ENCODE measurements around the gene GULP1. TPM values are rescaled to one million over a fixed set of nuclear protein-coding genes. Genes with fewer than 3 reads are reported as not detected.
"Not testable (repeated sequence)": the region's sequence is repeated elsewhere in the genome, so short reads cannot be mapped to it uniquely, and the experiment has no call there.

The GULP1 gene
- total RNA-seq, 1 donor from 2014 or later: 22.8 TPM

DNA sequence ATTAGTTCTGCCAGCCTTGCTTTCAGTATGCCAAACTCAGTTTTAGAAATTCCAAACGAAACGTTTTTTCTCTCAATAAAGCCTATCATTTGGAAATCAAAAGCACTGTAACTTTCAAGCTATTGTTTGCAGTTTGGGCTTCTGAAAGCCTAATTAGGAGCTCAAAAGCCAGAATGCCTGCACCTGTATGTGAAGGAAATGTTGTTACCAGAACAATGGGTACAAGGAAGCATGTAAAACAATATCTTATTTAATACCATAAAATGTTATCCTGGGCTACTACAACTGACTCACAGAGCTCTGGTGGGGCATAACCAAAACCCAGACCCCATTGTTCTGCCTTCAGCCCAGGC lies 12.6 kb upstream of the GULP1 start:
- Mint-ChIP-seq H3K9me3 (ENCODE audit: unreplicated experiment) (no peaks in the 10 kb centered on the region), H3K4me1 (ENCODE audit: unreplicated experiment) (peaks cover 7% of the 10 kb centered on the region), H3K4me3 (ENCODE audit: unreplicated experiment) (no peak overlapping the region), H3K27ac (ENCODE audit: unreplicated experiment) (peak overlapping the region; percentile 89), H3K27me3 (ENCODE audit: unreplicated experiment) (no peaks in the 10 kb centered on the region), H3K36me3 (ENCODE audit: low read depth, unreplicated experiment) (no peaks in the 10 kb centered on the region)
- TF ChIP-seq, protein P1, sequence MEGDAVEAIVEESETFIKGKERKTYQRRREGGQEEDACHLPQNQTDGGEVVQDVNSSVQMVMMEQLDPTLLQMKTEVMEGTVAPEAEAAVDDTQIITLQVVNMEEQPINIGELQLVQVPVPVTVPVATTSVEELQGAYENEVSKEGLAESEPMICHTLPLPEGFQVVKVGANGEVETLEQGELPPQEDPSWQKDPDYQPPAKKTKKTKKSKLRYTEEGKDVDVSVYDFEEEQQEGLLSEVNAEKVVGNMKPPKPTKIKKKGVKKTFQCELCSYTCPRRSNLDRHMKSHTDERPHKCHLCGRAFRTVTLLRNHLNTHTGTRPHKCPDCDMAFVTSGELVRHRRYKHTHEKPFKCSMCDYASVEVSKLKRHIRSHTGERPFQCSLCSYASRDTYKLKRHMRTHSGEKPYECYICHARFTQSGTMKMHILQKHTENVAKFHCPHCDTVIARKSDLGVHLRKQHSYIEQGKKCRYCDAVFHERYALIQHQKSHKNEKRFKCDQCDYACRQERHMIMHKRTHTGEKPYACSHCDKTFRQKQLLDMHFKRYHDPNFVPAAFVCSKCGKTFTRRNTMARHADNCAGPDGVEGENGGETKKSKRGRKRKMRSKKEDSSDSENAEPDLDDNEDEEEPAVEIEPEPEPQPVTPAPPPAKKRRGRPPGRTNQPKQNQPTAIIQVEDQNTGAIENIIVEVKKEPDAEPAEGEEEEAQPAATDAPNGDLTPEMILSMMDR (IDR thresholded peaks at IDR 0.05; ENCODE audit: unreplicated experiment): no peak
- no peak for DNase-seq (ENCODE audit: low spot score)

DNA sequence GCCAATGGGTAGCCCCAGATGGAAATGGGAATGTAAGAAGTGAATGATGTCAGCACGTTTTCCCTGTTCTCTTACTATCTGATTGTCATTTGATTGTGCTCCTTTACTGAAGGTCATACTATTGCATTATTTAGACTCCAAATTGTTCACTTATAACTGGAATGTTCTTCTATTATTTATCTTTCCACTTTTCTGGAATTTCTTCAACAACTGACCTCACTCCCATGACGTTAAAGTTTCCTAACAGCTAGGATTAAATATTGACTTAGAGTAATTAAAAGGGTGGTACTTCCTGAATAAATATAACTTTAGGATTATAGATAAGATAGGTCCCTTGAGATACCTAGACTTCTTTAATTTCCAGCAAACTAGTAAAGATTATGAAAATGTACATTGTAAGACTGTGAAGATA lies 10.9 kb upstream of the GULP1 start:
- H3K27ac Mint-ChIP-seq (ENCODE audit: unreplicated experiment): no peak overlapping the region
- H3K4me1 Mint-ChIP-seq (ENCODE audit: unreplicated experiment): peaks cover 8% of the 10 kb centered on the region

DNA sequence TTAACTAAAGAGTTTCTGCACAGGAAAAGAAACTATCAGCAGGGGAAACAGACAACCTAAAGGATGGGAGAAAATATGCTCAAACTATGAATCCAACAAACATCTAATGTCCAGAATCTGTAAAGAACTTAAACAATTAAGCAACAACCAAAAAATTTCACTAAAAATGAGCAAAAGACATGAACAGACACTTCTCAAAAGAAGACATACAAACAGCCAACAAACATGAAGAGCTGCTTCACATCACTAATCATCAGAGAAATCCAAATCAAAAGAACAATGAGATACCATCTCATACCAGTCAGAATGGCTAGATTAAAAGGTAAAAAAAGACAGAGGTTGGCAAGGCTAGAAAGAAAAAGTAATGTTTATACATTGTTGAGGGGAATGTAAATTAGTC lies 8.8 kb upstream of the GULP1 start:
- Mint-ChIP-seq H3K4me1 (ENCODE audit: unreplicated experiment) (peaks cover 19% of the 10 kb centered on the region), H3K4me3 (ENCODE audit: unreplicated experiment) (no peak overlapping the region), H3K27ac (ENCODE audit: unreplicated experiment) (no peak overlapping the region), H3K9me3 (ENCODE audit: unreplicated experiment) (no peaks in the 10 kb centered on the region), H3K27me3 (ENCODE audit: unreplicated experiment) (no peaks in the 10 kb centered on the region), H3K36me3 (ENCODE audit: low read depth, unreplicated experiment) (no peaks in the 10 kb centered on the region)
- TF ChIP-seq, protein P1 (IDR thresholded peaks at IDR 0.05; ENCODE audit: unreplicated experiment): no peak
- DNase-seq (ENCODE audit: low spot score): no peak

More for the DNA sequence above, 10.9 kb upstream of the GULP1 start:
- H3K36me3 Mint-ChIP-seq (ENCODE audit: low read depth, unreplicated experiment): no peaks in the 10 kb centered on the region
- no peak overlapping the region for H3K4me3 Mint-ChIP-seq (ENCODE audit: unreplicated experiment)
- no peaks in the 10 kb centered on the region for H3K9me3 Mint-ChIP-seq (ENCODE audit: unreplicated experiment)
- DNase-seq (ENCODE audit: low spot score): no peak
- TF ChIP-seq, protein P1 (IDR thresholded peaks at IDR 0.05; ENCODE audit: unreplicated experiment): no peak
- H3K27me3 Mint-ChIP-seq (ENCODE audit: unreplicated experiment): no peaks in the 10 kb centered on the region

DNA sequence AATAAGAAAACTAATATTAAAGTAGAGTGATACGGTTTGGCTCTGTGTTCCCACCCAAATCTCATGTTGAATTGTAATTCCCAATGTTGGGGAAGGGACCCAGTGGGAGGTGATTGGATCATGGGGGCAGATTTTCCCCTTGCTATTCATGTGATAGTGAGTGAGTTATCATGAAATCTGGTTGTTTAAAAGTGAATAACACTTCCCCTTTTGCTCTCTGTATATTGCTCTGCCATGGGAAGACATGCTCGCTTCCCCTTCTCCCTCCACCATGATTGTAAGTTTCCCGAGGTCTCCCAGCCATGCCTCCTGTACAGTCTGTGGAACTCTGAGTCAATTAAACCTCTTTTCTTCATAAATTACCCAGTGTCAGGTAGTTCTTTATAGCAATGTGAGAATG lies 7.4 kb upstream of the GULP1 start:
- DNase-seq (ENCODE audit: low spot score); H3K4me3 Mint-ChIP-seq (ENCODE audit: unreplicated experiment); H3K36me3 Mint-ChIP-seq (ENCODE audit: low read depth, unreplicated experiment); H3K9me3 Mint-ChIP-seq (ENCODE audit: unreplicated experiment); H3K27ac Mint-ChIP-seq (ENCODE audit: unreplicated experiment); H3K27me3 Mint-ChIP-seq (ENCODE audit: unreplicated experiment): not testable (repeated sequence)
- peaks cover 17% of the 10 kb centered on the region for H3K4me1 Mint-ChIP-seq (ENCODE audit: unreplicated experiment)

DNA sequence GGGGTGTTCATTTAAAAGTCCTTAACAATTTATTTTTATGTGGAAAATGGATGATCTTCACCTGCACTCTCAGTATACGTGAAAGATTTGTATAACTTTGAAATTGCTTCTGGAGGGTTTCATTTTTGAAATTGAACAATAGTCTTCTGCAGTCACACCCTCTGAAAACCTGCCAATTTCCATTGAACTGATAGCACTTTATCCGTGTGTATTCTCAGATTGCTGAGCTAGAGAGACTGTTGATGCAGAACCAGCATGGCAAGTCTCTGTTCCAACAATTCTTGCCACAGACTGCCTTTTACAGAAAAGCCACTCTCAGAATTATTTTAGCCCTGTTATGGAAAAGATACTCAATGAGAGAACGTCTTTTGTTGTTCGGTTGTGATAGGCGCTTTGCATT lies 6.6 kb upstream of the GULP1 start:
- Mint-ChIP-seq H3K27me3 (ENCODE audit: unreplicated experiment) (no peaks in the 10 kb centered on the region), H3K27ac (ENCODE audit: unreplicated experiment) (no peak overlapping the region), H3K4me3 (ENCODE audit: unreplicated experiment) (no peak overlapping the region)

More for the DNA sequence above, 6.6 kb upstream of the GULP1 start:
- DNase-seq (ENCODE audit: low spot score): no peak
- H3K4me1 Mint-ChIP-seq (ENCODE audit: unreplicated experiment): peaks cover 17% of the 10 kb centered on the region
- TF ChIP-seq, protein P1 (IDR thresholded peaks at IDR 0.05; ENCODE audit: unreplicated experiment): no peak
- H3K9me3 Mint-ChIP-seq (ENCODE audit: unreplicated experiment): no peaks in the 10 kb centered on the region
- H3K36me3 Mint-ChIP-seq (ENCODE audit: low read depth, unreplicated experiment): no peaks in the 10 kb centered on the region
